K562 (cell line): ENCODE results near the gene VSIG10L. TPM values are rescaled to one million over a fixed set of nuclear protein-coding genes. Genes with fewer than 3 reads are reported as not detected.

Experiments used
- CHD2 ChIP-seq: IDR thresholded peaks from 2 replicates; pipeline ENCODE4 v1.6.1; 2011; ENCODE audit warnings: low read depth, low read length
- DACH1 ChIP-seq: fragments of 450-650 bp; IDR thresholded peaks from 2 replicates; pipeline ENCODE4 v1.6.1; 2018; ENCODE audit not compliant: partially characterized antibody
- DNMT1 ChIP-seq: fragments of 450-650 bp; IDR thresholded peaks from 2 replicates; pipeline ENCODE4 v1.6.1; 2016; ENCODE audit warnings: antibody characterized with exemption, mild to moderate bottlenecking
- ETV6 ChIP-seq, 3 experiments: fragments of 150-350 bp in 1 of 3; sonication (generic) in 1 of 3; formaldehyde crosslinking in 1 of 3; IDR thresholded peaks; 2 replicates each; pipeline versions ENCODE4 v1.6.1 to v1.8.0; 2014 to 2022; ENCODE audit warnings: borderline replicate concordance in 2 of 3, low read depth in 2 of 3, antibody characterized with exemption in 1 of 3, low read length in 1 of 3, mild to moderate bottlenecking in 1 of 3, missing genetic modification reagents in 1 of 3
- GATA2 ChIP-seq: sonication (generic); formaldehyde crosslinking; IDR thresholded peaks from 2 replicates; pipeline ENCODE4 v1.4.0; 2020; ENCODE audit warnings: mild to moderate bottlenecking, missing genetic modification reagents
- JUN ChIP-seq, 2 experiments: sonication (generic) in 1 of 2; formaldehyde crosslinking in 1 of 2; IDR thresholded peaks; 2 replicates each; pipeline versions ENCODE4 v1.6.1 to v1.8.0; 2012 to 2022; ENCODE audit warnings: borderline replicate concordance in 2 of 2, mild to moderate bottlenecking in 2 of 2, improper control_type of control experiment in 1 of 2, low read depth in 1 of 2, low read length in 1 of 2, missing genetic modification reagents in 1 of 2
- MECOM ChIP-seq: fragments of 250-450 bp; sonication (Bioruptor Pico); IDR thresholded peaks from 2 replicates; pipeline ENCODE4 v1.8.0; 2022; ENCODE audit warnings: inconsistent platforms
- PHF8 ChIP-seq: fragments of 200-600 bp; sonication (generic); IDR thresholded peaks from 2 replicates; pipeline ENCODE4 v1.6.1; 2012; ENCODE audit warnings: mixed run types, mild to moderate bottlenecking, inconsistent platforms, low read length, moderate library complexity, borderline replicate concordance
- PML ChIP-seq: IDR thresholded peaks from 2 replicates; pipeline ENCODE4 v1.6.1; 2012; ENCODE audit warnings: low read length, inconsistent platforms
- SREBF1 ChIP-seq: fragments of 150-350 bp; IDR thresholded peaks from 2 replicates; pipeline ENCODE4 v1.6.1; 2014; ENCODE audit warnings: antibody characterized with exemption, low read depth, low read length, borderline replicate concordance
- SREBF2 ChIP-seq: sonication (generic); formaldehyde crosslinking; IDR thresholded peaks from 2 replicates; pipeline ENCODE4 v1.4.0; 2020; ENCODE audit warnings: mild to moderate bottlenecking, missing genetic modification reagents
- STAT5A ChIP-seq: IDR thresholded peaks from 2 replicates; pipeline ENCODE4 v1.6.1; 2012; ENCODE audit warnings: low read length, inconsistent platforms, borderline replicate concordance
- TFAM ChIP-seq: fragments of 250-450 bp; sonication (Bioruptor Pico); conservative IDR thresholded peaks from 2 replicates; pipeline ENCODE4 v1.5.0; 2021; ENCODE audit warnings: mild to moderate bottlenecking, moderate library complexity
- TSC22D4 ChIP-seq: fragments of 450-650 bp; IDR thresholded peaks from 2 replicates; pipeline ENCODE4 v1.6.1; 2016; ENCODE audit warnings: missing genetic modification characterization, missing biosample characterization, control low read depth
- ZNF146 ChIP-seq: IDR thresholded peaks from one replicate; pipeline ENCODE4 v1.6.1; 2018; ENCODE audit warnings: missing compliant biosample characterization; ENCODE audit not compliant: unreplicated experiment
- ZNF311 ChIP-seq: fragments of 250-450 bp; sonication (Bioruptor Pico); IDR thresholded peaks from 2 replicates; pipeline ENCODE4 v1.4.0; 2020; ENCODE audit warnings: mild to moderate bottlenecking, moderate library complexity
- ZNF551 ChIP-seq: fragments of 250-450 bp; sonication (Bioruptor Pico); IDR thresholded peaks from 2 replicates; pipeline ENCODE4 v1.5.0; 2021; ENCODE audit warnings: mild to moderate bottlenecking, moderate library complexity
- polyA plus RNA-seq, 8 experiments: library from polyadenylated mRNA; depleted of rRNA in 4 of 8; stranded (reverse) in 5 of 8; unstranded in 3 of 8; fragments of >200 nt; fragmentation: Nextera tagmentation in 2 of 8; fragmentation: Illumina TruSeq in 1 of 8; extraction: Ambion mirVana in 2 of 8; extraction: Trizol in 1 of 8; gene quantifications; 2 replicates each; pipeline versions ENCODE4 v1.2.1 to v1.2.3, GENCODE V29; 2011 to 2014; ENCODE audit warnings: inconsistent platforms in 1 of 8, missing spikeins in 1 of 8
- total RNA-seq, 7 experiments: library from RNA; depleted of rRNA in 6 of 7; stranded (reverse); fragments of >200 nt in 6 of 7; fragmentation: Illumina TruSeq in 2 of 7; extraction: Trizol in 2 of 7; gene quantifications; 2 replicates each; pipeline versions ENCODE4 v1.2.1 to v1.2.3, GENCODE V29; 2011 to 2021; ENCODE audit warnings: low replicate concordance in 1 of 7
- TF ChIP-seq, protein P1 (sequence below): fragments of 450-650 bp; IDR thresholded peaks from 2 replicates; pipeline ENCODE4 v1.6.1; 2016; ENCODE audit warnings: borderline replicate concordance
- TF ChIP-seq, protein P2 (sequence below): sonication (generic); formaldehyde crosslinking; IDR thresholded peaks from 2 replicates; pipeline ENCODE4 v1.8.0; 2022; ENCODE audit warnings: mild to moderate bottlenecking, missing genetic modification reagents, borderline replicate concordance
- TF ChIP-seq, protein P3 (sequence below): fragments of 450-650 bp; IDR thresholded peaks from 2 replicates; pipeline ENCODE4 v1.6.1; 2016; ENCODE audit warnings: low read depth, mild to moderate bottlenecking, moderate library complexity
- TF ChIP-seq, protein P4 (sequence below): fragments of 450-650 bp; IDR thresholded peaks from 2 replicates; pipeline ENCODE4 v1.6.1; 2016

Gene VSIG10L
- total and polyA plus RNA-seq, 9 of the 15 experiments (the other 6 are each of a cell fraction or from before 2014, with no cell fraction given), result 1.1 to 7.6 (median 2.2) TPM

DNA sequence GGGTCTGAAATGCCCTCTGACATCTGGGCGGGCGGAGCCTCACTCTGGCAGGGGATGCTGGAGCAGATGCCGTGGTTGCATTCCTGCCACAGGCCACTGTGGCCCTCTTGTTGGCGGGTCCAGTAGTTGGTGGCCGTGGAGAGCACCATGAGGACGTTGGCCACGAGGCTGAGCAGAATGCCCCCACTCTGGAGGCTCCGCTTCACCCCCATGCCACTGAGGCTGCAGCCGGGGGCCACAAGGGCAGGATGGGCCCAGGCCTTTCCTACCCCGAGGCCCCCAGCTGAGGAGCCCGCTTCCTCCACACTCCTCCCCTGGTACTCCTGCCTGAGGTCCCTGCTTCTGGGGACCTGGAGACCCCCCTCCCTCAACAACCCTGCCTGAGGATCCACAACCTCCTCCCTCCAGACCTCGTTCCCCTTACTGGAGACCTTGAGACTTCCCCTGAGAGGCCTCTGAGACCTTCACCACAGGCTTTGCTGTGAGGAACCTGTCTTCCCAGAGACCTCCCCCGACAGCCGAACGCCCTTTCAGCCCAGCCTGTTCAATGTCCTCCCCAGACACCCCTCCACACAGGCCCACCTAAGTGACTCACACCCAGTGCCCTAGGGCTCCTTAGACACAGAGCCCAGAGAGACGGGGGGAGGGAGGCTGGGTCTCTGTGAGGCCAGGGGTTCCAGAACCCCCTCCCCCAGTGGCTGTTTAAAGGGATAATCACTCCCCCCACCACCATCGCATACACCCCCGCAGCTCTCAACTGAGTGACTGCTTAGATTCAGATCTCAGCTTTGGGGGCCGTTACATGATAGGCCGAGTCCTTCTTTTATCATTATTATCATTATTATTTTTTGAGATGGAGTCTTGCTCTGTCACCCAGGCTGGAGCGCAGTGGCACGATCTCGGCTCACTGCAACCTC, 26.7 kb upstream of the VSIG10L start, which contains the start of gene CLDND2 (continued):
- TF ChIP-seq, protein P1, sequence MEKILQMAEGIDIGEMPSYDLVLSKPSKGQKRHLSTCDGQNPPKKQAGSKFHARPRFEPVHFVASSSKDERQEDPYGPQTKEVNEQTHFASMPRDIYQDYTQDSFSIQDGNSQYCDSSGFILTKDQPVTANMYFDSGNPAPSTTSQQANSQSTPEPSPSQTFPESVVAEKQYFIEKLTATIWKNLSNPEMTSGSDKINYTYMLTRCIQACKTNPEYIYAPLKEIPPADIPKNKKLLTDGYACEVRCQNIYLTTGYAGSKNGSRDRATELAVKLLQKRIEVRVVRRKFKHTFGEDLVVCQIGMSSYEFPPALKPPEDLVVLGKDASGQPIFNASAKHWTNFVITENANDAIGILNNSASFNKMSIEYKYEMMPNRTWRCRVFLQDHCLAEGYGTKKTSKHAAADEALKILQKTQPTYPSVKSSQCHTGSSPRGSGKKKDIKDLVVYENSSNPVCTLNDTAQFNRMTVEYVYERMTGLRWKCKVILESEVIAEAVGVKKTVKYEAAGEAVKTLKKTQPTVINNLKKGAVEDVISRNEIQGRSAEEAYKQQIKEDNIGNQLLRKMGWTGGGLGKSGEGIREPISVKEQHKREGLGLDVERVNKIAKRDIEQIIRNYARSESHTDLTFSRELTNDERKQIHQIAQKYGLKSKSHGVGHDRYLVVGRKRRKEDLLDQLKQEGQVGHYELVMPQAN, result no peak
- TF ChIP-seq TSC22D4 (tag) (no peak), JUN (IDR thresholded peaks at IDR 0.05; ENCODE audit: borderline replicate concordance, low read depth, low read length) (no peak), JUN (CRISPR knock-in tag; IDR thresholded peaks at IDR 0.05; ENCODE audit: borderline replicate concordance) (0 out of 2 replicates have a peak, but pooled peaks have one; percentile 56), TFAM (CRISPR knock-in tag) (no peak), SREBF1 (no peak), PHF8 (no peak), ZNF311 (CRISPR knock-in tag) (no peak), ZNF146 (no peak), SREBF2 (CRISPR knock-in tag) (0 out of 2 replicates have a peak, but pooled peaks have one; percentile 46), GATA2 (CRISPR knock-in tag) (no peak), PML (no peak), ZNF551 (no peak), DNMT1 (no peak), MECOM (CRISPR knock-in tag) (no peak), ETV6 (IDR thresholded peaks at IDR 0.05; ENCODE audit: borderline replicate concordance in 1 of 2, low read depth in 2 of 2, low read length in 1 of 2) (no peak), ETV6 (CRISPR knock-in tag; IDR thresholded peaks at IDR 0.05; ENCODE audit: borderline replicate concordance) (no peak), CHD2 (no peak), DACH1 (no peak), STAT5A (no peak)
- TF ChIP-seq, protein P2, sequence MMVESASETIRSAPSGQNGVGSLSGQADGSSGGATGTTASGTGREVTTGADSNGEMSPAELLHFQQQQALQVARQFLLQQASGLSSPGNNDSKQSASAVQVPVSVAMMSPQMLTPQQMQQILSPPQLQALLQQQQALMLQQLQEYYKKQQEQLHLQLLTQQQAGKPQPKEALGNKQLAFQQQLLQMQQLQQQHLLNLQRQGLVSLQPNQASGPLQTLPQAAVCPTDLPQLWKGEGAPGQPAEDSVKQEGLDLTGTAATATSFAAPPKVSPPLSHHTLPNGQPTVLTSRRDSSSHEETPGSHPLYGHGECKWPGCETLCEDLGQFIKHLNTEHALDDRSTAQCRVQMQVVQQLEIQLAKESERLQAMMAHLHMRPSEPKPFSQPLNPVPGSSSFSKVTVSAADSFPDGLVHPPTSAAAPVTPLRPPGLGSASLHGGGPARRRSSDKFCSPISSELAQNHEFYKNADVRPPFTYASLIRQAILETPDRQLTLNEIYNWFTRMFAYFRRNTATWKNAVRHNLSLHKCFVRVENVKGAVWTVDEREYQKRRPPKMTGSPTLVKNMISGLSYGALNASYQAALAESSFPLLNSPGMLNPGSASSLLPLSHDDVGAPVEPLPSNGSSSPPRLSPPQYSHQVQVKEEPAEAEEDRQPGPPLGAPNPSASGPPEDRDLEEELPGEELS (CRISPR knock-in tag), result no peak
- TF ChIP-seq, protein P3, sequence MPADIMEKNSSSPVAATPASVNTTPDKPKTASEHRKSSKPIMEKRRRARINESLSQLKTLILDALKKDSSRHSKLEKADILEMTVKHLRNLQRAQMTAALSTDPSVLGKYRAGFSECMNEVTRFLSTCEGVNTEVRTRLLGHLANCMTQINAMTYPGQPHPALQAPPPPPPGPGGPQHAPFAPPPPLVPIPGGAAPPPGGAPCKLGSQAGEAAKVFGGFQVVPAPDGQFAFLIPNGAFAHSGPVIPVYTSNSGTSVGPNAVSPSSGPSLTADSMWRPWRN, result no peak
- TF ChIP-seq, protein P4, sequence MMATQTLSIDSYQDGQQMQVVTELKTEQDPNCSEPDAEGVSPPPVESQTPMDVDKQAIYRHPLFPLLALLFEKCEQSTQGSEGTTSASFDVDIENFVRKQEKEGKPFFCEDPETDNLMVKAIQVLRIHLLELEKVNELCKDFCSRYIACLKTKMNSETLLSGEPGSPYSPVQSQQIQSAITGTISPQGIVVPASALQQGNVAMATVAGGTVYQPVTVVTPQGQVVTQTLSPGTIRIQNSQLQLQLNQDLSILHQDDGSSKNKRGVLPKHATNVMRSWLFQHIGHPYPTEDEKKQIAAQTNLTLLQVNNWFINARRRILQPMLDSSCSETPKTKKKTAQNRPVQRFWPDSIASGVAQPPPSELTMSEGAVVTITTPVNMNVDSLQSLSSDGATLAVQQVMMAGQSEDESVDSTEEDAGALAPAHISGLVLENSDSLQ, result peak; percentile 27; the same call in 1 of the 2 replicates
